HepG2 (cell line): ENCODE results near the gene MTHFD1L. TPM values are rescaled to one million over a fixed set of nuclear protein-coding genes. Genes with fewer than 3 reads are reported as not detected.

Experiments
- ATAC-seq: fragments of 200-7000 bp; cut with Tn5 transposase; 3 replicates; pipeline ENCODE4 v1.9.1; 2020; ENCODE audit warnings: mild to moderate bottlenecking, moderate library complexity
- BruUV-seq: library from RNA; stranded (reverse); fragments of 400-500 nt; replicated peaks from 2 replicates; lab custom pipeline; 2021; lab: Mats Ljungman, UMichigan
- CTCF ChIA-PET: fragments of 300-600 bp; formaldehyde crosslinking; extraction: SDS; loops from one replicate; lab custom pipeline; 2021; ENCODE audit warnings: low total read pairs, inconsistent platforms, low intra/inter-chr PET ratio; lab: Yijun Ruan, JAX
- POLR2A ChIA-PET: fragments of 350-600 bp; sonication (Branson Sonifier 250); formaldehyde crosslinking; loops from one replicate; lab custom pipeline; 2020; ENCODE audit warnings: antibody characterized with exemption, inconsistent platforms; lab: Yijun Ruan, JAX
- DNase-seq: peaks from one replicate; pipeline ENCODE4 v3.0.0-alpha.2; 2015; ENCODE audit warnings: low spot score
- FAIRE-seq: peaks from 3 replicates; lab custom pipeline; 2011; peaks lifted over from hg19 to GRCh38; lab: Jason Lieb, UNC
- H2AFZ ChIP-seq: one replicate; pipeline ENCODE4 v1.6.1; 2011; ENCODE audit warnings: low read length, inconsistent platforms
- H3K27ac ChIP-seq: fragments of 300-600 bp; 3 replicates; pipeline ENCODE4 v1.8.0; 2011; ENCODE audit warnings: mixed run types, mild to moderate bottlenecking, mixed read lengths, low read length, inconsistent platforms; ENCODE audit not compliant: insufficient read depth; ENCODE audit errors: extremely low read length
- H3K27me3 ChIP-seq, 2 experiments: fragments of 200-600 bp in 1 of 2; 2 replicates in 1 of 2; 3 replicates in 1 of 2; pipeline versions ENCODE4 v1.6.0 to v1.8.0; 2011; ENCODE audit warnings: low read length in 2 of 2, mild to moderate bottlenecking in 2 of 2, moderate library complexity in 2 of 2, inconsistent platforms in 1 of 2; ENCODE audit not compliant: insufficient read depth in 2 of 2, control insufficient read depth in 1 of 2
- H3K36me3 ChIP-seq, 2 experiments: fragments of 200-600 bp in 1 of 2; replicated peaks in 1 of 2; 2 replicates in 1 of 2; 3 replicates in 1 of 2; pipeline versions ENCODE4 v1.5.1 to v1.8.0; 2011; ENCODE audit warnings: low read length in 2 of 2, inconsistent platforms in 1 of 2; ENCODE audit not compliant: insufficient read depth in 2 of 2, control insufficient read depth in 1 of 2
- H3K4me1 ChIP-seq: 2 replicates; pipeline ENCODE4 v1.5.1; 2012; ENCODE audit warnings: low read length, inconsistent platforms; ENCODE audit not compliant: insufficient read depth
- H3K4me2 ChIP-seq: 2 replicates; pipeline ENCODE4 v1.6.0; 2011; ENCODE audit warnings: low read depth, low read length, inconsistent platforms
- H3K4me3 ChIP-seq, 3 experiments: fragments of 200-600 bp in 1 of 3; sonication (generic), shearing (Covaris generic) in 1 of 3; replicated peaks in 1 of 3; 2 replicates each; pipeline ENCODE4 v1.5.1; 2011 to 2016; ENCODE audit warnings: low read length in 3 of 3, inconsistent platforms in 2 of 3, low read depth in 2 of 3, mild to moderate bottlenecking in 2 of 3, control low read depth in 1 of 3, mixed read lengths in 1 of 3; ENCODE audit not compliant: insufficient read depth in 1 of 3
- H3K79me2 ChIP-seq: one replicate; pipeline ENCODE4 v1.6.1; 2011; ENCODE audit warnings: low read length, inconsistent platforms; ENCODE audit not compliant: insufficient read depth
- H3K9ac ChIP-seq: 2 replicates; pipeline ENCODE4 v1.6.0; 2011; ENCODE audit warnings: mild to moderate bottlenecking, low read depth, low read length, inconsistent platforms; ENCODE audit not compliant: insufficient read depth
- H3K9me3 ChIP-seq: 2 replicates; pipeline ENCODE4 v1.5.1; 2012; ENCODE audit warnings: mild to moderate bottlenecking, low read length
- H4K20me1 ChIP-seq: 2 replicates; pipeline ENCODE4 v1.6.0; 2011; ENCODE audit warnings: inconsistent platforms, mild to moderate bottlenecking, low read length, moderate library complexity; ENCODE audit not compliant: insufficient read depth
- CENPT ChIP-seq: sonication (generic); formaldehyde crosslinking; IDR thresholded peaks from 2 replicates; pipeline ENCODE4 v1.8.0; 2022; ENCODE audit warnings: low read depth, mild to moderate bottlenecking, moderate library complexity, missing genetic modification reagents
- CSRNP1 ChIP-seq: sonication (generic); formaldehyde crosslinking; IDR thresholded peaks from 2 replicates; pipeline ENCODE4 v1.8.1; 2023; ENCODE audit warnings: mild to moderate bottlenecking, missing genetic modification reagents
- MED13 ChIP-seq: sonication (generic); formaldehyde crosslinking; IDR thresholded peaks from 2 replicates; pipeline ENCODE4 v1.5.0; 2020; ENCODE audit warnings: missing genetic modification reagents
- ZBTB34 ChIP-seq: sonication (generic); formaldehyde crosslinking; IDR thresholded peaks from 2 replicates; pipeline ENCODE4 v1.8.0; 2022; ENCODE audit warnings: mild to moderate bottlenecking, missing genetic modification reagents
- ZBTB38 ChIP-seq: sonication (generic); formaldehyde crosslinking; IDR thresholded peaks from 2 replicates; pipeline ENCODE4 v1.5.1; 2020; ENCODE audit warnings: mild to moderate bottlenecking, missing genetic modification reagents
- ZNF501 ChIP-seq: sonication (generic); formaldehyde crosslinking; IDR thresholded peaks from 2 replicates; pipeline ENCODE4 v1.5.1; 2020; ENCODE audit warnings: mild to moderate bottlenecking, moderate library complexity, missing genetic modification reagents
- WGBS: methylation state at CpG from one replicate; pipeline ENCODE4 v1.1.6; 2017; ENCODE audit warnings: low lambda C conversion rate; 5-methylcytosine and 5-hydroxymethylcytosine counted together
- in situ Hi-C: cut with HindIII; loops from 2 replicates; pipeline ENCODE4 v1.10.0; 2017; ENCODE audit warnings: low pct_unique_long_range_greater_than_20kb; ENCODE audit not compliant: extremely low pct_ligation_motif_present
- intact Hi-C: fragments of 100-400 bp; cut with micrococcal nuclease; formaldehyde crosslinking; loops from one replicate; pipeline ENCODE4 v1.10.0; 2022; ENCODE audit not compliant: unreplicated experiment
- polyA plus RNA-seq, 8 experiments: library from polyadenylated mRNA; depleted of rRNA in 3 of 8; stranded (reverse) in 7 of 8; unstranded in 1 of 8; fragments of >200 nt; fragmentation: Illumina TruSeq in 4 of 8; extraction: Trizol in 4 of 8; gene quantifications; 2 replicates each; pipeline versions ENCODE4 v1.2.1 to v1.2.3, GENCODE V29; 2011 to 2016; ENCODE audit warnings: low read depth in 4 of 8, missing spikeins in 1 of 8, mixed read lengths in 1 of 8; ENCODE audit not compliant: insufficient read depth in 1 of 8
- total RNA-seq, 5 experiments: library from RNA; depleted of rRNA; stranded (reverse); fragments of >200 nt; fragmentation: Illumina TruSeq; extraction: Trizol; gene quantifications; 2 replicates each; pipeline ENCODE4 v1.2.3, GENCODE V29; 2016; ENCODE audit warnings: low read depth in 1 of 5
- TF ChIP-seq, protein P1 (sequence below): IDR thresholded peaks from 2 replicates; pipeline ENCODE4 v1.6.1; 2016; ENCODE audit warnings: control low read depth
- TF ChIP-seq, protein P2 (sequence below): sonication (generic); formaldehyde crosslinking; IDR thresholded peaks from 2 replicates; pipeline ENCODE4 v1.4.0; 2020; ENCODE audit warnings: missing genetic modification reagents, mild to moderate bottlenecking, borderline replicate concordance
- TF ChIP-seq, protein P3 (sequence below): sonication (generic); formaldehyde crosslinking; IDR thresholded peaks from 2 replicates; pipeline ENCODE4 v1.4.0; 2020; ENCODE audit warnings: mild to moderate bottlenecking, missing genetic modification reagents, borderline replicate concordance

MTHFD1L gene
- total and polyA plus RNA-seq, 2 of the 13 experiments (the other 11 are each of a cell fraction or from before 2014, with no cell fraction given) = 24.0 to 39.6 TPM

- CTCF ChIA-PET = no interaction called here
- H3K4me1 ChIP-seq = peaks cover 53% of the 10 kb centered on the region
- no peak overlapping the region for H3K4me3 ChIP-seq
- intact Hi-C loops (no loop called here), in situ Hi-C loops (no loop called here)
- peaks cover 9 to 39% of the 10 kb centered on the region in 2 experiments for H3K36me3 ChIP-seq
- H3K4me2 ChIP-seq = no peak overlapping the region
- 0 out of 2 replicates have a peak overlapping the region, but pooled peaks have one; percentile 61 for H3K9ac ChIP-seq
- BruUV-seq = no TSS peak
- POLR2A ChIA-PET = interaction anchor here (1.1 to 1.5 kb wide), 2 partner anchors 26 to 61 kb away, joined by 3 read pairs; no protein-coding TSS in a partner anchor
- no peak for TF ChIP-seq ZNF501 (CRISPR knock-in tag)
- TF ChIP-seq ZBTB38 (CRISPR knock-in tag) = 0 out of 2 replicates have a peak, but pooled peaks have one; percentile 50
- TF ChIP-seq, protein P1, sequence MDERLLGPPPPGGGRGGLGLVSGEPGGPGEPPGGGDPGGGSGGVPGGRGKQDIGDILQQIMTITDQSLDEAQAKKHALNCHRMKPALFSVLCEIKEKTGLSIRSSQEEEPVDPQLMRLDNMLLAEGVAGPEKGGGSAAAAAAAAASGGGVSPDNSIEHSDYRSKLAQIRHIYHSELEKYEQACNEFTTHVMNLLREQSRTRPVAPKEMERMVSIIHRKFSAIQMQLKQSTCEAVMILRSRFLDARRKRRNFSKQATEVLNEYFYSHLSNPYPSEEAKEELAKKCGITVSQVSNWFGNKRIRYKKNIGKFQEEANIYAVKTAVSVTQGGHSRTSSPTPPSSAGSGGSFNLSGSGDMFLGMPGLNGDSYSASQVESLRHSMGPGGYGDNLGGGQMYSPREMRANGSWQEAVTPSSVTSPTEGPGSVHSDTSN = no peak
- TF ChIP-seq MED13 (CRISPR knock-in tag) = no peak
- TF ChIP-seq CENPT (CRISPR knock-in tag) = no peak
- TF ChIP-seq, protein P2, sequence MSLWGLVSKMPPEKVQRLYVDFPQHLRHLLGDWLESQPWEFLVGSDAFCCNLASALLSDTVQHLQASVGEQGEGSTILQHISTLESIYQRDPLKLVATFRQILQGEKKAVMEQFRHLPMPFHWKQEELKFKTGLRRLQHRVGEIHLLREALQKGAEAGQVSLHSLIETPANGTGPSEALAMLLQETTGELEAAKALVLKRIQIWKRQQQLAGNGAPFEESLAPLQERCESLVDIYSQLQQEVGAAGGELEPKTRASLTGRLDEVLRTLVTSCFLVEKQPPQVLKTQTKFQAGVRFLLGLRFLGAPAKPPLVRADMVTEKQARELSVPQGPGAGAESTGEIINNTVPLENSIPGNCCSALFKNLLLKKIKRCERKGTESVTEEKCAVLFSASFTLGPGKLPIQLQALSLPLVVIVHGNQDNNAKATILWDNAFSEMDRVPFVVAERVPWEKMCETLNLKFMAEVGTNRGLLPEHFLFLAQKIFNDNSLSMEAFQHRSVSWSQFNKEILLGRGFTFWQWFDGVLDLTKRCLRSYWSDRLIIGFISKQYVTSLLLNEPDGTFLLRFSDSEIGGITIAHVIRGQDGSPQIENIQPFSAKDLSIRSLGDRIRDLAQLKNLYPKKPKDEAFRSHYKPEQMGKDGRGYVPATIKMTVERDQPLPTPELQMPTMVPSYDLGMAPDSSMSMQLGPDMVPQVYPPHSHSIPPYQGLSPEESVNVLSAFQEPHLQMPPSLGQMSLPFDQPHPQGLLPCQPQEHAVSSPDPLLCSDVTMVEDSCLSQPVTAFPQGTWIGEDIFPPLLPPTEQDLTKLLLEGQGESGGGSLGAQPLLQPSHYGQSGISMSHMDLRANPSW (CRISPR knock-in tag) = no peak
- no peak for TF ChIP-seq CSRNP1 (CRISPR knock-in tag)
- TF ChIP-seq ZBTB34 (CRISPR knock-in tag) = no peak
- TF ChIP-seq, protein P3, sequence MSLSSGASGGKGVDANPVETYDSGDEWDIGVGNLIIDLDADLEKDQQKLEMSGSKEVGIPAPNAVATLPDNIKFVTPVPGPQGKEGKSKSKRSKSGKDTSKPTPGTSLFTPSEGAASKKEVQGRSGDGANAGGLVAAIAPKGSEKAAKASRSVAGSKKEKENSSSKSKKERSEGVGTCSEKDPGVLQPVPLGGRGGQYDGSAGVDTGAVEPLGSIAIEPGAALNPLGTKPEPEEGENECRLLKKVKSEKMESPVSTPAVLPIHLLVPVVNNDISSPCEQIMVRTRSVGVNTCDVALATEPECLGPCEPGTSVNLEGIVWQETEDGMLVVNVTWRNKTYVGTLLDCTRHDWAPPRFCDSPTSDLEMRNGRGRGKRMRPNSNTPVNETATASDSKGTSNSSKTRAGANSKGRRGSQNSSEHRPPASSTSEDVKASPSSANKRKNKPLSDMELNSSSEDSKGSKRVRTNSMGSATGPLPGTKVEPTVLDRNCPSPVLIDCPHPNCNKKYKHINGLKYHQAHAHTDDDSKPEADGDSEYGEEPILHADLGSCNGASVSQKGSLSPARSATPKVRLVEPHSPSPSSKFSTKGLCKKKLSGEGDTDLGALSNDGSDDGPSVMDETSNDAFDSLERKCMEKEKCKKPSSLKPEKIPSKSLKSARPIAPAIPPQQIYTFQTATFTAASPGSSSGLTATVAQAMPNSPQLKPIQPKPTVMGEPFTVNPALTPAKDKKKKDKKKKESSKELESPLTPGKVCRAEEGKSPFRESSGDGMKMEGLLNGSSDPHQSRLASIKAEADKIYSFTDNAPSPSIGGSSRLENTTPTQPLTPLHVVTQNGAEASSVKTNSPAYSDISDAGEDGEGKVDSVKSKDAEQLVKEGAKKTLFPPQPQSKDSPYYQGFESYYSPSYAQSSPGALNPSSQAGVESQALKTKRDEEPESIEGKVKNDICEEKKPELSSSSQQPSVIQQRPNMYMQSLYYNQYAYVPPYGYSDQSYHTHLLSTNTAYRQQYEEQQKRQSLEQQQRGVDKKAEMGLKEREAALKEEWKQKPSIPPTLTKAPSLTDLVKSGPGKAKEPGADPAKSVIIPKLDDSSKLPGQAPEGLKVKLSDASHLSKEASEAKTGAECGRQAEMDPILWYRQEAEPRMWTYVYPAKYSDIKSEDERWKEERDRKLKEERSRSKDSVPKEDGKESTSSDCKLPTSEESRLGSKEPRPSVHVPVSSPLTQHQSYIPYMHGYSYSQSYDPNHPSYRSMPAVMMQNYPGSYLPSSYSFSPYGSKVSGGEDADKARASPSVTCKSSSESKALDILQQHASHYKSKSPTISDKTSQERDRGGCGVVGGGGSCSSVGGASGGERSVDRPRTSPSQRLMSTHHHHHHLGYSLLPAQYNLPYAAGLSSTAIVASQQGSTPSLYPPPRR (CRISPR knock-in tag) = no peak
- no peak overlapping the region for H2AFZ ChIP-seq
- H3K79me2 ChIP-seq = no peaks in the 10 kb centered on the region
- no peak for ATAC-seq
- H3K9me3 ChIP-seq = no peaks in the 10 kb centered on the region
- no peak for DNase-seq
- 98% methylated on average over 10 of the region's 10 CpGs for WGBS
- no peak for FAIRE-seq
- H4K20me1 ChIP-seq = no peaks in the 10 kb centered on the region
- peak overlapping the region; percentile 96 for H3K27ac ChIP-seq
- H3K27me3 ChIP-seq = no peaks in the 10 kb centered on the region
These were observed 169.6 kb downstream of the MTHFD1L start for GRCh38 chr6:151034825-151035781.
